SK-N-SH (cell line): ENCODE measurements around the gene NELFA. TPM values are rescaled to one million over a fixed set of nuclear protein-coding genes. Genes with fewer than 3 reads are reported as not detected.

ENCODE experiments used
- CTCF ChIA-PET: fragments of 300-600, 350-600 bp; formaldehyde crosslinking; extraction: SDS; loops from one replicate; lab custom pipeline; 2021; lab: Yijun Ruan, JAX
- POLR2A ChIA-PET: fragments of 350-600 bp; sonication (Branson Sonifier 250); formaldehyde crosslinking; extraction: SDS; loops from one replicate; lab custom pipeline; 2020; ENCODE audit warnings: antibody characterized with exemption, inconsistent platforms; lab: Yijun Ruan, JAX
- DNase-seq: peaks from one replicate; pipeline ENCODE4 v3.0.0; 2012
- H2AFZ ChIP-seq: fragments of 200-600 bp; sonication (generic); 2 replicates; pipeline ENCODE4 v1.8.1; 2016; ENCODE audit warnings: antibody characterized with exemption, mild to moderate bottlenecking, low read depth
- H3F3A ChIP-seq: fragments of 200-600 bp; sonication (generic); replicated peaks from 2 replicates; pipeline ENCODE3; 2016; ENCODE audit warnings: antibody characterized with exemption, mild to moderate bottlenecking; ENCODE audit not compliant: insufficient read depth
- H3K27ac ChIP-seq, 2 experiments: fragments of 200-500 bp in 1 of 2; fragments of 200-600 bp in 1 of 2; sonication (Bioruptor generic) in 1 of 2; sonication (generic), shearing (Covaris generic) in 1 of 2; 2 replicates each; pipeline versions ENCODE4 v1.5.1 to v1.6.1; 2014 to 2016; ENCODE audit warnings: low read depth in 2 of 2, inconsistent platforms in 1 of 2, low read length in 1 of 2, mild to moderate bottlenecking in 1 of 2, mixed read lengths in 1 of 2
- H3K27me3 ChIP-seq: fragments of 200-600 bp; sonication (generic), shearing (Covaris generic); 2 replicates; pipeline ENCODE4 v1.6.1; 2016; ENCODE audit warnings: mixed run types; ENCODE audit not compliant: insufficient read depth
- H3K36me3 ChIP-seq, 2 experiments: fragments of 200-500 bp in 1 of 2; fragments of 200-600 bp in 1 of 2; sonication (Bioruptor generic) in 1 of 2; sonication (generic) in 1 of 2; replicated peaks in 1 of 2; 2 replicates each; pipeline versions ENCODE3 to v1.5.1; 2014 to 2016; ENCODE audit warnings: low read length in 1 of 2, mild to moderate bottlenecking in 1 of 2; ENCODE audit not compliant: insufficient read depth in 2 of 2, control insufficient read depth in 1 of 2
- H3K4me1 ChIP-seq, 2 experiments: fragments of 200-500 bp in 1 of 2; fragments of 200-600 bp in 1 of 2; sonication (Bioruptor generic) in 1 of 2; sonication (generic), shearing (Covaris generic) in 1 of 2; 2 replicates each; pipeline versions ENCODE4 v1.5.1 to v1.6.1; 2014 to 2016; ENCODE audit warnings: low read depth in 1 of 2, low read length in 1 of 2, mixed run types in 1 of 2; ENCODE audit not compliant: insufficient read depth in 2 of 2, control insufficient read depth in 1 of 2
- H3K4me2 ChIP-seq: fragments of 200-600 bp; sonication (generic), shearing (Covaris generic); 2 replicates; pipeline ENCODE4 v1.6.1; 2017; ENCODE audit warnings: mixed run types
- H3K4me3 ChIP-seq, 2 experiments: fragments of 200-500 bp in 1 of 2; fragments of 200-600 bp in 1 of 2; sonication (Bioruptor generic) in 1 of 2; sonication (generic), shearing (Covaris generic) in 1 of 2; 2 replicates each; pipeline versions ENCODE4 v1.5.1 to v1.8.1; 2014 to 2016; ENCODE audit warnings: low read depth in 2 of 2, inconsistent platforms in 1 of 2, low read length in 1 of 2, mild to moderate bottlenecking in 1 of 2, mixed read lengths in 1 of 2, moderate library complexity in 1 of 2
- H3K79me2 ChIP-seq: fragments of 200-600 bp; sonication (generic); 2 replicates; pipeline ENCODE4 v1.8.1; 2017; ENCODE audit warnings: mild to moderate bottlenecking; ENCODE audit not compliant: insufficient read depth
- H3K9ac ChIP-seq: fragments of 200-600 bp; sonication (generic); 2 replicates; pipeline ENCODE4 v1.6.1; 2017; ENCODE audit warnings: mixed run types
- H3K9me2 ChIP-seq: fragments of 200-600 bp; sonication (generic); 2 replicates; pipeline ENCODE4 v1.6.1; 2017; ENCODE audit warnings: mixed run types
- H3K9me3 ChIP-seq: fragments of 200-600 bp; sonication (generic); 2 replicates; pipeline ENCODE4 v1.6.1; 2017; ENCODE audit warnings: mixed run types, mild to moderate bottlenecking, moderate library complexity
- H4K20me1 ChIP-seq: fragments of 200-600 bp; sonication (generic); 2 replicates; pipeline ENCODE4 v1.6.1; 2017; ENCODE audit warnings: mild to moderate bottlenecking, mixed run types; ENCODE audit not compliant: insufficient read depth
- EP300 ChIP-seq, 2 experiments: IDR thresholded peaks; 2 replicates each; pipeline versions ENCODE4 v1.4.0 to v1.6.1; 2012; ENCODE audit warnings: borderline replicate concordance in 1 of 2, low read depth in 1 of 2, low read length in 1 of 2
- FOXJ3 ChIP-seq: sonication (generic); formaldehyde crosslinking; IDR thresholded peaks from 2 replicates; pipeline ENCODE4 v1.5.1; 2020; ENCODE audit warnings: mild to moderate bottlenecking, missing genetic modification reagents
- FOXM1 ChIP-seq: IDR thresholded peaks from 2 replicates; pipeline ENCODE4 v1.4.0; 2012; ENCODE audit warnings: low read depth, mild to moderate bottlenecking
- GABPA ChIP-seq: IDR thresholded peaks from 2 replicates; pipeline ENCODE4 v1.4.0; 2012; ENCODE audit warnings: low read depth, mild to moderate bottlenecking
- MEF2A ChIP-seq: IDR thresholded peaks from 2 replicates; pipeline ENCODE4 v1.4.0; 2012; ENCODE audit warnings: low read depth, borderline replicate concordance
- MXI1 ChIP-seq: IDR thresholded peaks from 2 replicates; pipeline ENCODE4 v1.6.1; 2012; ENCODE audit warnings: mild to moderate bottlenecking, low read depth, low read length, improper control_type of control experiment
- NRF1 ChIP-seq: IDR thresholded peaks from 2 replicates; pipeline ENCODE4 v1.6.1; 2012; ENCODE audit warnings: low read depth, mild to moderate bottlenecking, low read length
- POLR2AphosphoS5 ChIP-seq: IDR thresholded peaks from 2 replicates; pipeline ENCODE4 v1.6.1; 2012; ENCODE audit warnings: low read depth, low read length
- RAD21 ChIP-seq: IDR thresholded peaks from 2 replicates; pipeline ENCODE4 v1.6.1; 2012; ENCODE audit warnings: mild to moderate bottlenecking, low read length
- RXRA ChIP-seq: IDR thresholded peaks from 2 replicates; pipeline ENCODE4 v1.4.0; 2012; ENCODE audit warnings: low read depth, mild to moderate bottlenecking, borderline replicate concordance
- SIN3A ChIP-seq: IDR thresholded peaks from 2 replicates; pipeline ENCODE4 v1.6.1; 2012; ENCODE audit warnings: low read depth, mild to moderate bottlenecking, low read length, moderate library complexity, borderline replicate concordance
- SMC3 ChIP-seq: IDR thresholded peaks from 2 replicates; pipeline ENCODE4 v1.6.1; 2012; ENCODE audit warnings: low read depth, low read length, improper control_type of control experiment
- TAF1 ChIP-seq: IDR thresholded peaks from 2 replicates; pipeline ENCODE4 v1.6.1; 2012; ENCODE audit warnings: low read depth, mild to moderate bottlenecking, low read length, moderate library complexity, borderline replicate concordance
- TCF12 ChIP-seq: IDR thresholded peaks from 2 replicates; pipeline ENCODE4 v1.4.0; 2012
- YY1 ChIP-seq: IDR thresholded peaks from 2 replicates; pipeline ENCODE4 v1.4.0; 2012; ENCODE audit warnings: low read depth, mild to moderate bottlenecking
- WGBS: methylation state at CpG from one replicate; pipeline ENCODE4 v1.1.6; 2017; ENCODE audit warnings: low lambda C conversion rate; 5-methylcytosine and 5-hydroxymethylcytosine counted together
- polyA plus RNA-seq, 3 experiments: library from polyadenylated mRNA; depleted of rRNA; stranded (reverse); fragments of >200 nt; gene quantifications; 2 replicates each; pipeline ENCODE4 v1.2.3, GENCODE V29; 2012
- TF ChIP-seq, protein P1 (sequence below): IDR thresholded peaks from 2 replicates; pipeline ENCODE4 v1.4.0; 2012; ENCODE audit warnings: low read depth
- TF ChIP-seq, protein P2 (sequence below): IDR thresholded peaks from 2 replicates; pipeline ENCODE4 v1.6.1; 2012; ENCODE audit warnings: mild to moderate bottlenecking, low read depth, low read length, moderate library complexity
- TF ChIP-seq, protein P3 (sequence below): fragments of 150-350 bp; IDR thresholded peaks from 2 replicates; pipeline ENCODE4 v1.6.1; 2017; ENCODE audit warnings: antibody characterized with exemption, low read length, low read depth, borderline replicate concordance
- TF ChIP-seq, protein P4 (sequence below): fragments of 150-350 bp; IDR thresholded peaks from 2 replicates; pipeline ENCODE4 v1.6.1; 2016; ENCODE audit warnings: mild to moderate bottlenecking, low read depth, low read length
- TF ChIP-seq, protein P5 (sequence below): fragments of 200-600 bp; sonication (generic); IDR thresholded peaks from 2 replicates; pipeline ENCODE4 v1.6.1; 2017; ENCODE audit warnings: antibody characterized with exemption, mild to moderate bottlenecking, moderate library complexity

Gene NELFA
- polyA plus RNA-seq, 1 of the 3 experiments (the other 2 are of a cell fraction), result 26.8 TPM

DNA sequence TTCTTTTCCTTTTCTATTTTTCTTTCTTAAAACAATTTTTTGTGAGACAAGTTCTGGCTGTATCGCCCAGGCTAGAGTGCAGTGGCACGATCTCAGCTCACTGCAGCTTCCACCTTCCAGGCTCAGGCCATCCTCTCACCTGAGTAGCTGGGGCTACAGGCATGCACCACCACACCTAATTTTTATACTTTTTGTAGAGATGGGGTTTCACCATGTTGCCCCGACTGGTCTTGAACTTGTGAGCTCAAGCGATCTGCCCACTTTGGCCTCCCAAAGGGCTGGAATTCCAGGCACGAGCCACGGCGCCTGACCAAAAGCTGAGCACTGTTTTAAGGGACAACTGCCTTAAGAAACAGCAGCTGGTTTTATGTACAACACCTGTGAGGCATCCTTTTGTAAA, 41.0 kb upstream of the NELFA start:
- Histone ChIP-seq H3K36me3 (no peaks in the 10 kb centered on the region), H3F3A (peaks cover 8% of the 10 kb centered on the region), H3K4me2 (no peak overlapping the region)
- TF ChIP-seq FOXM1, result no peak
- no peak for TF ChIP-seq SIN3A
- TF ChIP-seq, protein P1, sequence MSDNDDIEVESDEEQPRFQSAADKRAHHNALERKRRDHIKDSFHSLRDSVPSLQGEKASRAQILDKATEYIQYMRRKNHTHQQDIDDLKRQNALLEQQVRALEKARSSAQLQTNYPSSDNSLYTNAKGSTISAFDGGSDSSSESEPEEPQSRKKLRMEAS, result no peak
- TF ChIP-seq MEF2A, result no peak
- TF ChIP-seq, protein P2, sequence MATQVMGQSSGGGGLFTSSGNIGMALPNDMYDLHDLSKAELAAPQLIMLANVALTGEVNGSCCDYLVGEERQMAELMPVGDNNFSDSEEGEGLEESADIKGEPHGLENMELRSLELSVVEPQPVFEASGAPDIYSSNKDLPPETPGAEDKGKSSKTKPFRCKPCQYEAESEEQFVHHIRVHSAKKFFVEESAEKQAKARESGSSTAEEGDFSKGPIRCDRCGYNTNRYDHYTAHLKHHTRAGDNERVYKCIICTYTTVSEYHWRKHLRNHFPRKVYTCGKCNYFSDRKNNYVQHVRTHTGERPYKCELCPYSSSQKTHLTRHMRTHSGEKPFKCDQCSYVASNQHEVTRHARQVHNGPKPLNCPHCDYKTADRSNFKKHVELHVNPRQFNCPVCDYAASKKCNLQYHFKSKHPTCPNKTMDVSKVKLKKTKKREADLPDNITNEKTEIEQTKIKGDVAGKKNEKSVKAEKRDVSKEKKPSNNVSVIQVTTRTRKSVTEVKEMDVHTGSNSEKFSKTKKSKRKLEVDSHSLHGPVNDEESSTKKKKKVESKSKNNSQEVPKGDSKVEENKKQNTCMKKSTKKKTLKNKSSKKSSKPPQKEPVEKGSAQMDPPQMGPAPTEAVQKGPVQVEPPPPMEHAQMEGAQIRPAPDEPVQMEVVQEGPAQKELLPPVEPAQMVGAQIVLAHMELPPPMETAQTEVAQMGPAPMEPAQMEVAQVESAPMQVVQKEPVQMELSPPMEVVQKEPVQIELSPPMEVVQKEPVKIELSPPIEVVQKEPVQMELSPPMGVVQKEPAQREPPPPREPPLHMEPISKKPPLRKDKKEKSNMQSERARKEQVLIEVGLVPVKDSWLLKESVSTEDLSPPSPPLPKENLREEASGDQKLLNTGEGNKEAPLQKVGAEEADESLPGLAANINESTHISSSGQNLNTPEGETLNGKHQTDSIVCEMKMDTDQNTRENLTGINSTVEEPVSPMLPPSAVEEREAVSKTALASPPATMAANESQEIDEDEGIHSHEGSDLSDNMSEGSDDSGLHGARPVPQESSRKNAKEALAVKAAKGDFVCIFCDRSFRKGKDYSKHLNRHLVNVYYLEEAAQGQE, result no peak
- no peak for TF ChIP-seq TCF12
- TF ChIP-seq FOXJ3 (CRISPR knock-in tag), result no peak
- TF ChIP-seq, all 33 proteins: peak for 0
- 88% methylated on average over 6 of the region's 7 CpGs for WGBS
- Histone ChIP-seq H3K9me2 (no peaks in the 10 kb centered on the region), H3K9me3 (no peaks in the 10 kb centered on the region), H3K4me3 (no peak overlapping the region), H3K9ac (no peak overlapping the region), H4K20me1 (no peaks in the 10 kb centered on the region), H3K4me1 (no peaks in the 10 kb centered on the region), H3K27me3 (no peaks in the 10 kb centered on the region; the same call in 1 of the 2 replicates), H3K27ac (no peak overlapping the region), H3K79me2 (no peaks in the 10 kb centered on the region), H2AFZ (no peak overlapping the region)
- no peak for DNase-seq
- ChIA-PET POLR2A (no interaction called here), CTCF (interaction anchor here (2.5 kb wide), 1 partner anchor 13 kb away, joined by 6 read pairs; no protein-coding TSS in a partner anchor)

DNA sequence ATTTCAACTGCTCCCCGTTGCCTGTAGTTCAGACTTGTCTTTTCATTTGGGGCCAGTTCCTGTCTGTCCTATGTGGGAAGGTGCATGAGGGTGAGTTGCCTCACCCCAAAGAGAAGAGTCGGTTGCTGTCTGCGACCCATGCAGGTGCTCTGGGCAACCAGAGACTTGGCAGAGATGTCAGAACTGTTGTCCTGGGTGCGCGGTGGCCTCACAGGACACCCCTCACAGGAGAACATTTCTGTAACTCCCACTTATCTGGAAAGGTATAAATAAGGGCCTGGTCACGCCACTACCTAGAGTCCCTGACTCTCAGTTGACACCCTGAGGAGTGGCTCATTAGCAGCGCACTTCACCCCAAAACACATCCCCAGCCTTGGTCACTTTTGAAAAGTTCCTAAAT, 40.6 kb upstream of the NELFA start:
- H3K4me2 ChIP-seq, result no peak overlapping the region
- H3K4me1 ChIP-seq, result no peaks in the 10 kb centered on the region
- WGBS, result 82% methylated on average over 7 of the region's 7 CpGs
- H3K9me3 ChIP-seq, result no peaks in the 10 kb centered on the region
- ChIA-PET POLR2A (no interaction called here), CTCF (interaction anchor here (2.5 kb wide), 1 partner anchor 14 kb away, joined by 6 read pairs; no protein-coding TSS in a partner anchor)
- no peaks in the 10 kb centered on the region for H3K79me2 ChIP-seq
- peaks cover 8% of the 10 kb centered on the region for H3F3A ChIP-seq
- DNase-seq, result no peak
- H4K20me1 ChIP-seq, result no peaks in the 10 kb centered on the region
- H3K27me3 ChIP-seq, result no peaks in the 10 kb centered on the region; the same call in 1 of the 2 replicates
- H3K9me2 ChIP-seq, result no peaks in the 10 kb centered on the region
- H3K4me3 ChIP-seq, result no peak overlapping the region
- H2AFZ ChIP-seq, result no peak overlapping the region
- H3K9ac ChIP-seq, result no peak overlapping the region
- H3K27ac ChIP-seq, result no peak overlapping the region
- H3K36me3 ChIP-seq, result no peaks in the 10 kb centered on the region
- TF ChIP-seq SIN3A, result no peak
- no peak for TF ChIP-seq RAD21
- TF ChIP-seq NRF1, result no peak
- no peak for TF ChIP-seq TAF1
- TF ChIP-seq SMC3, result no peak
- TF ChIP-seq, protein P3, sequence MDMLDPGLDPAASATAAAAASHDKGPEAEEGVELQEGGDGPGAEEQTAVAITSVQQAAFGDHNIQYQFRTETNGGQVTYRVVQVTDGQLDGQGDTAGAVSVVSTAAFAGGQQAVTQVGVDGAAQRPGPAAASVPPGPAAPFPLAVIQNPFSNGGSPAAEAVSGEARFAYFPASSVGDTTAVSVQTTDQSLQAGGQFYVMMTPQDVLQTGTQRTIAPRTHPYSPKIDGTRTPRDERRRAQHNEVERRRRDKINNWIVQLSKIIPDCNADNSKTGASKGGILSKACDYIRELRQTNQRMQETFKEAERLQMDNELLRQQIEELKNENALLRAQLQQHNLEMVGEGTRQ, result no peak
- TF ChIP-seq, protein P4, sequence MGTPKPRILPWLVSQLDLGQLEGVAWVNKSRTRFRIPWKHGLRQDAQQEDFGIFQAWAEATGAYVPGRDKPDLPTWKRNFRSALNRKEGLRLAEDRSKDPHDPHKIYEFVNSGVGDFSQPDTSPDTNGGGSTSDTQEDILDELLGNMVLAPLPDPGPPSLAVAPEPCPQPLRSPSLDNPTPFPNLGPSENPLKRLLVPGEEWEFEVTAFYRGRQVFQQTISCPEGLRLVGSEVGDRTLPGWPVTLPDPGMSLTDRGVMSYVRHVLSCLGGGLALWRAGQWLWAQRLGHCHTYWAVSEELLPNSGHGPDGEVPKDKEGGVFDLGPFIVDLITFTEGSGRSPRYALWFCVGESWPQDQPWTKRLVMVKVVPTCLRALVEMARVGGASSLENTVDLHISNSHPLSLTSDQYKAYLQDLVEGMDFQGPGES, result no peak
- TF ChIP-seq, protein P5, sequence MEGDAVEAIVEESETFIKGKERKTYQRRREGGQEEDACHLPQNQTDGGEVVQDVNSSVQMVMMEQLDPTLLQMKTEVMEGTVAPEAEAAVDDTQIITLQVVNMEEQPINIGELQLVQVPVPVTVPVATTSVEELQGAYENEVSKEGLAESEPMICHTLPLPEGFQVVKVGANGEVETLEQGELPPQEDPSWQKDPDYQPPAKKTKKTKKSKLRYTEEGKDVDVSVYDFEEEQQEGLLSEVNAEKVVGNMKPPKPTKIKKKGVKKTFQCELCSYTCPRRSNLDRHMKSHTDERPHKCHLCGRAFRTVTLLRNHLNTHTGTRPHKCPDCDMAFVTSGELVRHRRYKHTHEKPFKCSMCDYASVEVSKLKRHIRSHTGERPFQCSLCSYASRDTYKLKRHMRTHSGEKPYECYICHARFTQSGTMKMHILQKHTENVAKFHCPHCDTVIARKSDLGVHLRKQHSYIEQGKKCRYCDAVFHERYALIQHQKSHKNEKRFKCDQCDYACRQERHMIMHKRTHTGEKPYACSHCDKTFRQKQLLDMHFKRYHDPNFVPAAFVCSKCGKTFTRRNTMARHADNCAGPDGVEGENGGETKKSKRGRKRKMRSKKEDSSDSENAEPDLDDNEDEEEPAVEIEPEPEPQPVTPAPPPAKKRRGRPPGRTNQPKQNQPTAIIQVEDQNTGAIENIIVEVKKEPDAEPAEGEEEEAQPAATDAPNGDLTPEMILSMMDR, result no peak
- no peak for TF ChIP-seq GABPA
- no peak for TF ChIP-seq YY1
- TF ChIP-seq RXRA, result no peak
- TF ChIP-seq, protein P1, result no peak
- TF ChIP-seq MXI1, result no peak
- no peak for TF ChIP-seq POLR2AphosphoS5
- no peak for TF ChIP-seq EP300 (IDR thresholded peaks at IDR 0.05; ENCODE audit: borderline replicate concordance in 1 of 2, low read depth in 1 of 2, low read length in 1 of 2)
- TF ChIP-seq FOXM1, result no peak
- no peak for TF ChIP-seq FOXJ3 (CRISPR knock-in tag)
